Endodermal cell (in vitro differentiated cells): ENCODE measurements around the gene DAPK1. TPM values are rescaled to one million over a fixed set of nuclear protein-coding genes. Genes with fewer than 3 reads are reported as not detected.

Experiments
- DNase-seq: peaks from one replicate; pipeline ENCODE4 v3.0.0-alpha.2; 2017
- H3K27ac ChIP-seq: 2 replicates; pipeline ENCODE4 v1.5.1; 2013; ENCODE audit warnings: mild to moderate bottlenecking, low read depth, low read length, moderate library complexity
- H3K27me3 ChIP-seq: 2 replicates; pipeline ENCODE4 v1.6.1; 2013; ENCODE audit warnings: mild to moderate bottlenecking, low read length, moderate library complexity; ENCODE audit not compliant: insufficient read depth, control insufficient read depth, poor library complexity, severe bottlenecking
- H3K36me3 ChIP-seq: 2 replicates; pipeline ENCODE4 v1.7.0; 2013; ENCODE audit warnings: mild to moderate bottlenecking, low read length, moderate library complexity; ENCODE audit not compliant: control insufficient read depth, insufficient read depth
- H3K4me1 ChIP-seq: one replicate; pipeline ENCODE4 v1.7.0; 2013; ENCODE audit warnings: low read length; ENCODE audit not compliant: control insufficient read depth, insufficient read depth
- H3K4me3 ChIP-seq: 2 replicates; pipeline ENCODE4 v1.5.1; 2013; ENCODE audit warnings: mild to moderate bottlenecking, low read length, moderate library complexity
- H3K9ac ChIP-seq: 2 replicates; pipeline ENCODE4 v1.6.1; 2013; ENCODE audit warnings: mild to moderate bottlenecking, low read length, moderate library complexity; ENCODE audit not compliant: poor library complexity, severe bottlenecking; ENCODE audit errors: extremely low read depth
- H3K9me3 ChIP-seq: 2 replicates; pipeline ENCODE4 v1.6.1; 2013; ENCODE audit warnings: mild to moderate bottlenecking, low read length, moderate library complexity; ENCODE audit not compliant: control insufficient read depth
- H3K27ac Mint-ChIP-seq: 2 replicates; pipeline ENCODE4 v1.8.0; 2020; ENCODE audit warnings: mixed read lengths
- H3K27me3 Mint-ChIP-seq: 2 replicates; pipeline ENCODE4 v1.8.0; 2021; ENCODE audit warnings: mild to moderate bottlenecking, mixed read lengths; ENCODE audit not compliant: insufficient read depth
- H3K36me3 Mint-ChIP-seq: 2 replicates; pipeline ENCODE4 v1.8.0; 2020; ENCODE audit warnings: low read depth, mixed read lengths
- H3K4me1 Mint-ChIP-seq: 2 replicates; pipeline ENCODE4 v1.8.0; 2020; ENCODE audit warnings: mixed read lengths
- H3K4me3 Mint-ChIP-seq: 2 replicates; pipeline ENCODE4 v1.8.0; 2020; ENCODE audit warnings: mild to moderate bottlenecking, moderate library complexity, mixed read lengths
- H3K9me3 Mint-ChIP-seq: 2 replicates; pipeline ENCODE4 v1.8.0; 2020; ENCODE audit warnings: mild to moderate bottlenecking, mixed read lengths
- WGBS, 2 experiments: methylation state at CpG; one replicate each; pipeline versions ENCODE4 v1.1.5 to v1.1.7; 2013; ENCODE audit warnings: missing lambda C conversion rate in 2 of 2, mixed read lengths in 1 of 2; ENCODE audit not compliant: insufficient coverage in 1 of 2, insufficient read length in 1 of 2; 5-methylcytosine and 5-hydroxymethylcytosine counted together
- total RNA-seq, 2 donors: library from RNA; stranded (reverse); fragmentation: NEBNext Ultra II Directional in 1 of 2; extraction: Animal tissue kit (Norgen Biotek cat#: 25700) in 1 of 2; gene quantifications; 2 replicates in 1 of 2; 3 replicates in 1 of 2; pipeline ENCODE4 v1.2.1, GENCODE V29; 2021
- TF ChIP-seq, protein P1 (sequence below): fragments of 200-600 bp; sonication (generic); conservative IDR thresholded peaks from 2 replicates; pipeline ENCODE4 v1.5.0; 2021; ENCODE audit warnings: antibody characterized with exemption, mild to moderate bottlenecking

DAPK1 gene
- total RNA-seq, 2 donors from 2014 or later, result 117 to 139 TPM

DNA sequence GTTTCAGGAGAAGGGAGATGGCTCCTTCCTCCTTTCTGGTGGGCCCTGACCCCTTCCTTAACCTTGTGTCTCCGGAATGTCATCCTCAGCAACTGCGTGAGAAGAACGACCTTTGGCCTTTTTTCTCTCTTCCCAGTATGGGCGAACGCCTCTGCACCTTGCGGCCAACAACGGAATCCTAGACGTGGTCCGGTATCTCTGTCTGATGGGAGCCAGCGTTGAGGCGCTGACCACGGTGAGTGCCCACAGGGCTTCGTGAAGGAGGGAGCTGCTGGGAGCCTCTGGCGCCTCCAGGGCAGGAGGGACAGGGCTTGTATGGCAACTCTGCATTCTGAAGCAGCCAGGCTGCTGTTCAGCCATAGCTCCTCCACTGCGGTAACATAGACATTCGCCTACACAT lies 160.2 kb downstream of the DAPK1 start:
- no peaks in the 10 kb centered on the region for H3K9me3 Mint-ChIP-seq
- Histone ChIP-seq H3K36me3 (peaks cover 64% of the 10 kb centered on the region), H3K27ac (no peak overlapping the region), H3K9me3 (no peaks in the 10 kb centered on the region), H3K9ac (no peak overlapping the region), H3K27me3 (no peaks in the 10 kb centered on the region), H3K4me1 (no peaks in the 10 kb centered on the region), H3K4me3 (no peak overlapping the region)
- H3K27me3 Mint-ChIP-seq, result no peaks in the 10 kb centered on the region
- no peak overlapping the region for H3K27ac Mint-ChIP-seq
- H3K4me3 Mint-ChIP-seq, result no peak overlapping the region
- WGBS, 2 experiments, result 88 to 95% methylated on average over 16 of the region's 16 CpGs
- H3K36me3 Mint-ChIP-seq, result peaks cover 77% of the 10 kb centered on the region
- no peak for DNase-seq
- TF ChIP-seq, protein P1, sequence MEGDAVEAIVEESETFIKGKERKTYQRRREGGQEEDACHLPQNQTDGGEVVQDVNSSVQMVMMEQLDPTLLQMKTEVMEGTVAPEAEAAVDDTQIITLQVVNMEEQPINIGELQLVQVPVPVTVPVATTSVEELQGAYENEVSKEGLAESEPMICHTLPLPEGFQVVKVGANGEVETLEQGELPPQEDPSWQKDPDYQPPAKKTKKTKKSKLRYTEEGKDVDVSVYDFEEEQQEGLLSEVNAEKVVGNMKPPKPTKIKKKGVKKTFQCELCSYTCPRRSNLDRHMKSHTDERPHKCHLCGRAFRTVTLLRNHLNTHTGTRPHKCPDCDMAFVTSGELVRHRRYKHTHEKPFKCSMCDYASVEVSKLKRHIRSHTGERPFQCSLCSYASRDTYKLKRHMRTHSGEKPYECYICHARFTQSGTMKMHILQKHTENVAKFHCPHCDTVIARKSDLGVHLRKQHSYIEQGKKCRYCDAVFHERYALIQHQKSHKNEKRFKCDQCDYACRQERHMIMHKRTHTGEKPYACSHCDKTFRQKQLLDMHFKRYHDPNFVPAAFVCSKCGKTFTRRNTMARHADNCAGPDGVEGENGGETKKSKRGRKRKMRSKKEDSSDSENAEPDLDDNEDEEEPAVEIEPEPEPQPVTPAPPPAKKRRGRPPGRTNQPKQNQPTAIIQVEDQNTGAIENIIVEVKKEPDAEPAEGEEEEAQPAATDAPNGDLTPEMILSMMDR, result no peak
- peaks cover 9% of the 10 kb centered on the region for H3K4me1 Mint-ChIP-seq

DNA sequence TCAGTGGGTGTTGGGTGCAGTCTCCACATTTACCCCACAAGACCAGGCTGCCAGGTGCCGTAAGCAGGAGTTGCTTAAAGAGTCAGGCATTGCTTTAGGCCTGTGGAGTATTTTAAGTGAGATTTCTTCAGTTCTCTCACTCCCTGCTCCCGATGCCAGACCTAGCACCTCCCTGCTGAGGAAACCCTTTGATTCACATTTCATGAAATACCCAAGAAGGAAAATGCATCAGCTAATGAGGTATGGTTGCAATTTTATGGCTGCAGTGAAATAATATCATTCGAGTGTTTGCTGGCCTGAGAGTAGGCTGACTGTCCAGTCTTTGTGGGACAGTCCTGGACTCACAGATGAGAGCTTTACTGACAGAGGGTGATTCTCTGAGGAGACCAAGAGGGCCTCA lies 160.8 kb downstream of the DAPK1 start:
- no peak overlapping the region for H3K4me3 ChIP-seq
- no peak overlapping the region for H3K9ac ChIP-seq
- no peak for DNase-seq
- no peaks in the 10 kb centered on the region for H3K27me3 ChIP-seq
- no peak overlapping the region for H3K27ac ChIP-seq
- TF ChIP-seq, protein P1, result no peak
- no peak overlapping the region for H3K27ac Mint-ChIP-seq
- 96 to 100% methylated on average over 1 to 3 of the region's 3 CpGs for WGBS, 2 experiments
- H3K4me1 Mint-ChIP-seq, result peaks cover 9% of the 10 kb centered on the region
- no peaks in the 10 kb centered on the region for H3K4me1 ChIP-seq
- no peaks in the 10 kb centered on the region for H3K27me3 Mint-ChIP-seq
- H3K9me3 Mint-ChIP-seq, result no peaks in the 10 kb centered on the region
- no peak overlapping the region for H3K4me3 Mint-ChIP-seq
- H3K9me3 ChIP-seq, result no peaks in the 10 kb centered on the region
- H3K36me3 Mint-ChIP-seq, result peaks cover 77% of the 10 kb centered on the region
- H3K36me3 ChIP-seq, result peaks cover 62% of the 10 kb centered on the region

DNA sequence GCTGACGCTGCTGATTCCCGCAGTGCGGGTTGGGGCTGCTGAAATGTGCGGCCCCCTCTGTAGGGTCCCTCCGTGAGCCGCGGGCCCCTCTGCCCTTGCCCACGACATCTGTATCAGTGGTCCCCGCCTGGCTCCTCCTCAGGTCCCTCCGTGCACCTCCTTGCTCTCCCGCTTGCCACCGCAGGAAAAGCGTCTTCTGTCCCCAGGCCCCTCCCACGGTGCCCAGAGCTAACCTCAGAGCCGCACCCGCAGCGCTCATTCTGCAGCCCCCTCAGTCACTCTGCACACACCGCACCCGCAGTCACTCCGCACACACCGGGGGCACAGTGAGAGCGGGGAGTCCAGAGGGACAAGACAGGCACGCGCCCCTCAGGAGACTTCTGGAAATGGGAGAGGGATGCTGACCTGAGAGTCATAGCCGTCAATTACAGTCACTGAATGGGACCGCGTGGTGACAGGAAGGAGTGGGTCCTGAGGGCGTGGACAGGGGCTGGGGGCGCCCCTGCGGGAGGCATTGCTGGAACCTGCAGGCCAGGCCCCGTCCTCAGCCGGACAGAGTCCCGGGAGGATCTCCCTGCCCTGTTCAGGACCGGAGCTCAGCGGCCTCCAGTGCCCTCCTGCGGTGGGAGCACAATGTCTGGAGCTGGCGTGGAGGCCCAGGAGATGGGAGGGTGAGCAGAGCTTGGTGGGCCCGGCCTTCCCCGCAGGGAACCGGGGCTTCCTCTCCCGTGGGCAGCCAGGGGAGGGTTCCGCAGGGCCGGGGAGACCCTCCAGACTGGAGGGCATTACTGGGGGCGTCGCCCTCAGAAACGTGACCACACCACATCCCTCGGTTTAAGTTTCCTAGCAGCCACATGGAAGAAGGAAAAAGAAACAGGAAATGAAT lies 162.1 kb downstream of the DAPK1 start:
- WGBS, 2 experiments, result 95% methylated on average over 32 to 47 of the region's 47 CpGs
- Histone ChIP-seq H3K9ac (no peak overlapping the region), H3K9me3 (peaks cover 8% of the 10 kb centered on the region), H3K27me3 (no peaks in the 10 kb centered on the region), H3K4me1 (no peaks in the 10 kb centered on the region), H3K36me3 (peaks cover 66% of the 10 kb centered on the region), H3K4me3 (no peak overlapping the region), H3K27ac (no peak overlapping the region)
- H3K36me3 Mint-ChIP-seq, result peaks cover 80% of the 10 kb centered on the region
- no peaks in the 10 kb centered on the region for H3K27me3 Mint-ChIP-seq
- DNase-seq, result no peak
- peaks cover 6% of the 10 kb centered on the region for H3K9me3 Mint-ChIP-seq
- no peak overlapping the region for H3K4me3 Mint-ChIP-seq
- TF ChIP-seq, protein P1, result no peak
- H3K4me1 Mint-ChIP-seq, result peaks cover 9% of the 10 kb centered on the region
- H3K27ac Mint-ChIP-seq, result peak overlapping the region; percentile 26
